GM13977 (cell line): ENCODE measurements around the gene KSR1.
"Not testable (repeated sequence)": the region's sequence is repeated elsewhere in the genome, so short reads cannot be mapped to it uniquely, and the experiment has no call there.

ENCODE experiments used
- DNase-seq: peaks from one replicate; pipeline ENCODE4 v3.0.0; 2012; ENCODE audit warnings: low spot score
- in situ Hi-C: fragments of 300-500 bp; cut with MboI; formaldehyde crosslinking; loops from one replicate; pipeline ENCODE4 v1.12.0; 2022; ENCODE audit warnings: low sequenced_read_pairs, low pct_unique_long_range_greater_than_20kb, mixed read lengths, inconsistent platforms; ENCODE audit not compliant: unreplicated experiment
- TF ChIP-seq, protein P1 (sequence below): IDR thresholded peaks from 2 replicates; pipeline ENCODE4 v1.5.1; 2012; ENCODE audit warnings: mild to moderate bottlenecking, control low read depth; ENCODE audit not compliant: insufficient read depth; ENCODE audit errors: extremely low read depth, missing control alignments

KSR1 gene

GRCh38 chr17:27438348-27438998, 17.8 kb upstream of the KSR1 start:
- DNase-seq: no peak
- in situ Hi-C loops: no loop called here
- TF ChIP-seq, protein P1, sequence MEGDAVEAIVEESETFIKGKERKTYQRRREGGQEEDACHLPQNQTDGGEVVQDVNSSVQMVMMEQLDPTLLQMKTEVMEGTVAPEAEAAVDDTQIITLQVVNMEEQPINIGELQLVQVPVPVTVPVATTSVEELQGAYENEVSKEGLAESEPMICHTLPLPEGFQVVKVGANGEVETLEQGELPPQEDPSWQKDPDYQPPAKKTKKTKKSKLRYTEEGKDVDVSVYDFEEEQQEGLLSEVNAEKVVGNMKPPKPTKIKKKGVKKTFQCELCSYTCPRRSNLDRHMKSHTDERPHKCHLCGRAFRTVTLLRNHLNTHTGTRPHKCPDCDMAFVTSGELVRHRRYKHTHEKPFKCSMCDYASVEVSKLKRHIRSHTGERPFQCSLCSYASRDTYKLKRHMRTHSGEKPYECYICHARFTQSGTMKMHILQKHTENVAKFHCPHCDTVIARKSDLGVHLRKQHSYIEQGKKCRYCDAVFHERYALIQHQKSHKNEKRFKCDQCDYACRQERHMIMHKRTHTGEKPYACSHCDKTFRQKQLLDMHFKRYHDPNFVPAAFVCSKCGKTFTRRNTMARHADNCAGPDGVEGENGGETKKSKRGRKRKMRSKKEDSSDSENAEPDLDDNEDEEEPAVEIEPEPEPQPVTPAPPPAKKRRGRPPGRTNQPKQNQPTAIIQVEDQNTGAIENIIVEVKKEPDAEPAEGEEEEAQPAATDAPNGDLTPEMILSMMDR: no peak

GRCh38 chr17:27439342-27439741, 16.9 kb upstream of the KSR1 start:
- TF ChIP-seq, protein P1: no peak
- no peak for DNase-seq
- in situ Hi-C loops: no loop called here

GRCh38 chr17:27442702-27443101, 13.5 kb upstream of the KSR1 start:
- TF ChIP-seq, protein P1: no peak
- DNase-seq: no peak
- in situ Hi-C loops: loop anchor here (10.0 kb wide), 1 partner anchor 48 kb away; no protein-coding TSS in a partner anchor

- in situ Hi-C loops: loop anchor here (10.0 kb wide), 1 partner anchor 49 kb away; no protein-coding TSS in a partner anchor
- TF ChIP-seq, protein P1: no peak
- no peak for DNase-seq
Measured at GRCh38 chr17:27443491-27443890, 12.8 kb upstream of the KSR1 start.

- TF ChIP-seq, protein P1: no peak
- in situ Hi-C loops: loop anchor here (10.0 kb wide), 1 partner anchor 51 kb away; no protein-coding TSS in a partner anchor
- no peak for DNase-seq
Measured at GRCh38 chr17:27445971-27446370, 10.3 kb upstream of the KSR1 start.

DNA sequence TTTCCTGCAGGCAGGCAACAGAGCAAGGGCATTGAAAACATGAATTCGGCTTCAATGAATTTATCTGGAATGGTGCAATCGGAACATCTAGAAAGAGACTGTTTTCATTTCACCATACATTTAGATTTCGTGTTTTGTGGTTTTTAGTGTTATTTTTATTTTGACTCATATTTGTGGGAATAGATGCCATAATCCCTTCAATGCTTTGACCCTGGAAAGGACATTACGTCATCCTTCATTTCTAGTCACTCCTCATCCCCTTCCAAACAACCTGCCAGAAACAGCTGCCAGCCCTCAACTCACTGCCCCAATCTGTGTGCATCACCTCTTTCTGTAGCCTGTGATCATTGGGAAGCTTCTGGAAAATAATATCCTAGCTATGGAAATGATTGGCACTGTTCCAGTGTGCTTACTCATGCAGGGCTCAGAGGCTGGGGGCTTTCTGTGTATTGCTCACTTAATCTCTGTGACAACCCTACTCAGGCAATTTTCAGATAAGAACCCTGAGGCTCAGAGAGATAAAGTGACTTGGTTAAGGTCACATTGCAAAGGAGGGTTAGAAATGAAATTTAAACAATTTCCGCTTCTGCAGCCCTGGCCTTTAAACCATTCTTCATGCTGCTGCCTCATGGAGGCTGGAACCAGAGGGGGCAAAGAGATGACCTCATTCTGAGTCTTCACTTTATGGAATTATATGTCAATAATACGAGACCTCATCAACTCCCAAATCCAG, 9.5 kb upstream of the KSR1 start:
- no peak for DNase-seq
- in situ Hi-C loops: loop anchor here (10.0 kb wide), 1 partner anchor 52 kb away; no protein-coding TSS in a partner anchor
- TF ChIP-seq, protein P1: no peak

DNA sequence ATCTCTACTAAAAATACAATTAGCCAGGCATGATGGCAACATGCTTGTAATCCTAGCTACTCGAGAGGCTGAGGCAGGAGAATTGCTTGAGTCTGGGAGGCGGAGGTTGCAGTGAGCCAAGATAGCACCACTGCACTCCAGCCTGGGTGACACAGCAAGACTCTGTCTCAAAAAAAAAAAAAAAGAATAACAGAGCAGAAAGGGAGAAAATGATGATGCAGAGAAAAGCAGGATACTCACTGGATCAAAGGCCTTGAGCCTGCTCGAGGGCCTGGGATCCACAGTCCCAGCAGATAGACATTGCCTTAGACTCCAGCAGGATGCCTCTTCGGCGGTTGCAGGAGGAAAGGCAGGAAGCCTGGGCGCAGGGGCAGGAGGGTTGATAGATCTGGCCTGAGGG, 7.7 kb upstream of the KSR1 start:
- in situ Hi-C loops: loop anchor here (10.0 kb wide), 1 partner anchor 54 kb away; no protein-coding TSS in a partner anchor
- DNase-seq: not testable (repeated sequence)
